Measurements from ENCODE around the gene RPL13A.

DNA sequence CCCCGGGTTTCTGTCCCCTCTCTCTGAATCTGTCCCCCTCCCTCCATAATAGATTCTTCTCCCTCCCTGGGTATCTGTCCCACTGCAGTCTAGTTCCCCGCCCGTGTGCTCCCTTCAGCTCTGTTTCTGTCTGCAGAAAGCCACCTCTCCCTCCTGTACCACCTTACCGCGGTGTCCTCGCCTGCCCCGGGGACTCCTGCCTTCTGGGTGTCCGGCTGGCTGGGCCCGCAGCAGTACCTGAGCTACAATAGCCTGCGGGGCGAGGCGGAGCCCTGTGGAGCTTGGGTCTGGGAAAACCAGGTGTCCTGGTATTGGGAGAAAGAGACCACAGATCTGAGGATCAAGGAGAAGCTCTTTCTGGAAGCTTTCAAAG lies 26.3 kb downstream of the RPL13A start:
- TF ChIP-seq GATA3 (IDR thresholded peaks at IDR 0.05; ENCODE audit: low read depth, low read length) (no peak), GATA2 (IDR thresholded peaks at IDR 0.05; ENCODE audit: low read depth, low read length) (no peak)
